K562 treated with DMSO at 1 percent for 24 hours (cell line): ENCODE data around the gene RAB11FIP2. TPM values are rescaled to one million over a fixed set of nuclear protein-coding genes. Genes with fewer than 3 reads are reported as not detected.

ENCODE experiments used
- total RNA-seq: library from RNA; unstranded; fragments of 300-600 nt; gene quantifications from 2 replicates; pipeline ENCODE4 v1.2.3, GENCODE V29; 2022; ENCODE audit warnings: low read depth; ENCODE audit not compliant: insufficient read depth

The RAB11FIP2 gene
- total RNA-seq, result 2.8 and 3.4 TPM in 2 replicates

GRCh38 chr10:118046395-118047156 is at the start of gene RAB11FIP2:
TSS of gene RAB11FIP2 (minus strand) at chr10:118046941. CDS start at chr10:118046163, 778 bp downstream.

